OCI-LY1 (cell line): ENCODE results near the gene PPDPF.

Experiments used
- H2AFZ ChIP-seq: fragments of 200-600 bp; sonication (generic), shearing (Covaris generic); 2 replicates; pipeline ENCODE4 v1.6.0; 2014; ENCODE audit warnings: antibody characterized with exemption, mild to moderate bottlenecking, low read length
- H3F3A ChIP-seq: fragments of 200-600 bp; sonication (generic), shearing (Covaris generic); 2 replicates; pipeline ENCODE4 v1.6.0; 2014; ENCODE audit warnings: mild to moderate bottlenecking, antibody characterized with exemption, low read length, moderate library complexity; ENCODE audit not compliant: insufficient read depth
- H3K27ac ChIP-seq: fragments of 200-600 bp; sonication (generic); 2 replicates; pipeline ENCODE4 v1.5.1; 2014; ENCODE audit warnings: low read length, mixed run types, mild to moderate bottlenecking, low read depth; ENCODE audit not compliant: poor library complexity, severe bottlenecking
- H3K27me3 ChIP-seq: fragments of 200-600 bp; sonication (generic); 2 replicates; pipeline ENCODE4 v1.6.0; 2014; ENCODE audit warnings: antibody characterized with exemption, mild to moderate bottlenecking, low read length, moderate library complexity; ENCODE audit not compliant: insufficient read depth
- H3K36me3 ChIP-seq: fragments of 200-600 bp; sonication (generic); 2 replicates; pipeline ENCODE4 v1.6.1; 2014; ENCODE audit warnings: mild to moderate bottlenecking, antibody characterized with exemption, low read length, moderate library complexity, mixed read lengths; ENCODE audit not compliant: insufficient read depth
- H3K4me1 ChIP-seq: fragments of 200-600 bp; sonication (generic); 2 replicates; pipeline ENCODE4 v1.5.1; 2014; ENCODE audit warnings: mild to moderate bottlenecking, low read length, moderate library complexity; ENCODE audit not compliant: insufficient read depth, severe bottlenecking
- H3K4me2 ChIP-seq: fragments of 200-600 bp; sonication (generic), shearing (Covaris generic); 2 replicates; pipeline ENCODE4 v1.6.1; 2014; ENCODE audit warnings: low read length
- H3K4me3 ChIP-seq: fragments of 200-600 bp; sonication (generic); 2 replicates; pipeline ENCODE4 v1.5.1; 2014; ENCODE audit warnings: low read length, low read depth, mild to moderate bottlenecking, mixed read lengths; ENCODE audit not compliant: poor library complexity, severe bottlenecking
- H3K79me2 ChIP-seq: fragments of 200-600 bp; shearing (Covaris generic); 2 replicates; pipeline ENCODE4 v1.6.1; 2016; ENCODE audit warnings: mixed run types, low read length, mixed read lengths; ENCODE audit not compliant: insufficient read depth
- H3K9ac ChIP-seq: fragments of 200-600 bp; sonication (generic), shearing (Covaris generic); 2 replicates; pipeline ENCODE4 v1.6.1; 2014; ENCODE audit warnings: mild to moderate bottlenecking, low read length, mixed read lengths
- H3K9me2 ChIP-seq: fragments of 200-600 bp; sonication (generic), shearing (Covaris generic); 2 replicates; pipeline ENCODE4 v1.6.1; 2014; ENCODE audit warnings: low read depth, mild to moderate bottlenecking, low read length, mixed read lengths
- H3K9me3 ChIP-seq: fragments of 200-600 bp; shearing (Covaris generic); 2 replicates; pipeline ENCODE4 v1.6.1; 2014; ENCODE audit warnings: low read length, mixed read lengths
- H4K20me1 ChIP-seq: fragments of 200-600 bp; sonication (generic), shearing (Covaris generic); 2 replicates; pipeline ENCODE4 v1.6.0; 2016; ENCODE audit warnings: mild to moderate bottlenecking, low read length; ENCODE audit not compliant: insufficient read depth
- EZH2 ChIP-seq: fragments of 200-600 bp; sonication (generic), shearing (Covaris generic); IDR thresholded peaks from 2 replicates; pipeline ENCODE4 v1.8.0; 2017; ENCODE audit warnings: borderline replicate concordance, mixed run types, mild to moderate bottlenecking, antibody characterized with exemption, low read length, moderate library complexity, mixed read lengths
- TF ChIP-seq, protein P1 (sequence below): fragments of 200-600 bp; sonication (generic), shearing (Covaris generic); IDR thresholded peaks from 2 replicates; pipeline ENCODE4 v1.5.1; 2017; ENCODE audit warnings: mild to moderate bottlenecking, antibody characterized with exemption, low read length, moderate library complexity, mixed read lengths

The PPDPF gene

DNA sequence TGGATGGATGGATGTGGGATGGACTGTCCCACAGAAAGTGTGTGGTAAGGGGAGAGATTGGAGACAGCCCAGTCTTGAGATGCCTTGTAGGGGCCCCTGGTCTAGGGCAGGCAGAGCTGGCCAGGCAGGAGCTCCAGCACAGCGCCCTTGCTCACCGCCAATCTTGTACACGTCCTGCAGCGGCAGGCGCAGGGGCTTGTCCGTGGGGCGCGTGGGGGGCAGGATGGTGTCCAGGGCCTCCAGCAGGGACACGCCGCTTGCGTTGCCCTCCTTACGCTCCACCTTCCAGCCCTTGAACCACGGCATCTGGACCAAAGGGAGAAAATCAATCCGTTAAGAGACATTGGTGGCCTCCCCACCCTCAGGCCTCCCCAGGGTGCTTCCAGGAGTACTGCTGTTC, 27.6 kb upstream of the PPDPF start:
- Histone ChIP-seq H3K9me3 (no peaks in the 10 kb centered on the region), H3K9me2 (no peaks in the 10 kb centered on the region), H3K79me2 (no peaks in the 10 kb centered on the region), H4K20me1 (no peaks in the 10 kb centered on the region), H3K36me3 (no peaks in the 10 kb centered on the region), H3F3A (no peaks in the 10 kb centered on the region), H3K4me2 (no peak overlapping the region), H3K4me3 (no peak overlapping the region), H3K9ac (no peak overlapping the region), H3K4me1 (no peaks in the 10 kb centered on the region), H3K27me3 (no peaks in the 10 kb centered on the region; the same call in 1 of the 2 replicates), H2AFZ (no peak overlapping the region), H3K27ac (no peak overlapping the region)
- no peak for TF ChIP-seq EZH2
- TF ChIP-seq, protein P1, sequence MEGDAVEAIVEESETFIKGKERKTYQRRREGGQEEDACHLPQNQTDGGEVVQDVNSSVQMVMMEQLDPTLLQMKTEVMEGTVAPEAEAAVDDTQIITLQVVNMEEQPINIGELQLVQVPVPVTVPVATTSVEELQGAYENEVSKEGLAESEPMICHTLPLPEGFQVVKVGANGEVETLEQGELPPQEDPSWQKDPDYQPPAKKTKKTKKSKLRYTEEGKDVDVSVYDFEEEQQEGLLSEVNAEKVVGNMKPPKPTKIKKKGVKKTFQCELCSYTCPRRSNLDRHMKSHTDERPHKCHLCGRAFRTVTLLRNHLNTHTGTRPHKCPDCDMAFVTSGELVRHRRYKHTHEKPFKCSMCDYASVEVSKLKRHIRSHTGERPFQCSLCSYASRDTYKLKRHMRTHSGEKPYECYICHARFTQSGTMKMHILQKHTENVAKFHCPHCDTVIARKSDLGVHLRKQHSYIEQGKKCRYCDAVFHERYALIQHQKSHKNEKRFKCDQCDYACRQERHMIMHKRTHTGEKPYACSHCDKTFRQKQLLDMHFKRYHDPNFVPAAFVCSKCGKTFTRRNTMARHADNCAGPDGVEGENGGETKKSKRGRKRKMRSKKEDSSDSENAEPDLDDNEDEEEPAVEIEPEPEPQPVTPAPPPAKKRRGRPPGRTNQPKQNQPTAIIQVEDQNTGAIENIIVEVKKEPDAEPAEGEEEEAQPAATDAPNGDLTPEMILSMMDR = no peak

DNA sequence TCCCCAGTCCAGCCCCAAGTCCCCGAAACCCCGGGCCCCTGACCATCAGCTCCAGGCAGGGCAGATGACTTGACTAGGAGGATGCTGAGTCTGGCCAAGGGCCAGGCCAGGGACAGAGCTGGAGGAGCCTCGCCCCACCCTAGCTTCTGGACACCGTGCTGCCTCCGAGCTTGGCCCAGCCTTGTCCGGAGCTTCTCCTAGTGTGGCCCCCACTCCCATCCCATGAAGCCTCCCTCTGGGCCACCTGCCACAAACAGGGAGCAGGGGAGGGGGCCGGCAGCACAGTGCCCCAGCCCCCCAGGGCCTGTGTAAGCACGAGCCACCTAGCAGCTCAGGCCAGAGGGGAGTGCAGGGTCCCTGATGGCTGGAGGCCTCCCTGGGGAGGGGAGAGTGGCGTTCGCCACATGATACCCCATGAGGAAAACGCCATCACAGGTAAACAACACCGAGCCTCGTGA, 27.0 kb upstream of the PPDPF start:
- Histone ChIP-seq H3K36me3 (no peaks in the 10 kb centered on the region), H4K20me1 (no peaks in the 10 kb centered on the region), H3K9ac (no peak overlapping the region), H3K9me3 (no peaks in the 10 kb centered on the region), H3K79me2 (no peaks in the 10 kb centered on the region), H3K27me3 (no peaks in the 10 kb centered on the region; the same call in 1 of the 2 replicates), H3K27ac (no peak overlapping the region), H3K4me1 (no peaks in the 10 kb centered on the region), H3K4me3 (no peak overlapping the region), H3K4me2 (no peak overlapping the region), H3K9me2 (no peaks in the 10 kb centered on the region), H3F3A (no peaks in the 10 kb centered on the region), H2AFZ (no peak overlapping the region)
- TF ChIP-seq, protein P1 = no peak
- no peak for TF ChIP-seq EZH2

GRCh38 chr20:63494084-63494419, 26.5 kb upstream of the PPDPF start:
- H3K9me2 ChIP-seq = no peaks in the 10 kb centered on the region

More at GRCh38 chr20:63494084-63494419, 26.5 kb upstream of the PPDPF start:
- Histone ChIP-seq H3F3A (no peaks in the 10 kb centered on the region), H3K27ac (no peak overlapping the region), H2AFZ (no peak overlapping the region), H3K4me3 (no peak overlapping the region), H4K20me1 (no peaks in the 10 kb centered on the region), H3K36me3 (no peaks in the 10 kb centered on the region), H3K4me2 (no peak overlapping the region), H3K27me3 (no peaks in the 10 kb centered on the region; the same call in 1 of the 2 replicates), H3K4me1 (no peaks in the 10 kb centered on the region), H3K9ac (no peak overlapping the region), H3K9me3 (no peaks in the 10 kb centered on the region), H3K79me2 (no peaks in the 10 kb centered on the region)
- TF ChIP-seq, protein P1 = no peak
- no peak for TF ChIP-seq EZH2
